Measurements from ENCODE around the gene DLL4.
"Not testable (repeated sequence)": the region's sequence is repeated elsewhere in the genome, so short reads cannot be mapped to it uniquely, and the experiment has no call there.

DLL4 gene

GRCh38 chr15:40958723-40959122, 29.6 kb downstream of the DLL4 start:
- DNase-seq (ENCODE audit: low read depth in 2 of 2), result no peak

- DNase-seq (ENCODE audit: low read depth in 2 of 2), result no peak
Observed at GRCh38 chr15:40959331-40960141, 30.4 kb downstream of the DLL4 start.

- DNase-seq (ENCODE audit: low read depth in 2 of 2), result no peak
Observed at GRCh38 chr15:40960151-40960885, 31.2 kb downstream of the DLL4 start.

GRCh38 chr15:40960925-40961324, 31.8 kb downstream of the DLL4 start:
- no peak for DNase-seq (ENCODE audit: low read depth in 2 of 2)

GRCh38 chr15:40961740-40962139, 32.6 kb downstream of the DLL4 start:
- not testable (repeated sequence) for DNase-seq (ENCODE audit: low read depth in 2 of 2)

GRCh38 chr15:40962317-40962716, 33.2 kb downstream of the DLL4 start:
- not testable (repeated sequence) for DNase-seq (ENCODE audit: low read depth in 2 of 2)

GRCh38 chr15:40963201-40963600, 34.1 kb downstream of the DLL4 start:
- DNase-seq (ENCODE audit: low read depth in 2 of 2), result no peak

GRCh38 chr15:40964006-40964405, 34.9 kb downstream of the DLL4 start:
- no peak for DNase-seq (ENCODE audit: low read depth in 2 of 2)

- no peak for DNase-seq (ENCODE audit: low read depth in 2 of 2)
Observed at GRCh38 chr15:40964634-40965033, 35.5 kb downstream of the DLL4 start.

GRCh38 chr15:40968290-40969085, 39.3 kb downstream of the DLL4 start:
- no peak for DNase-seq (ENCODE audit: low read depth in 2 of 2)

- no peak for DNase-seq (ENCODE audit: low read depth in 2 of 2)
Observed at GRCh38 chr15:40969363-40969762, 40.2 kb downstream of the DLL4 start.

- no peak for DNase-seq (ENCODE audit: low read depth in 2 of 2)
Observed at GRCh38 chr15:40974879-40975278, 45.7 kb downstream of the DLL4 start.

- DNase-seq (ENCODE audit: low read depth in 2 of 2), result no peak
Observed at GRCh38 chr15:40976819-40977218, 47.7 kb downstream of the DLL4 start.

- no peak for DNase-seq (ENCODE audit: low read depth in 2 of 2)
Observed at GRCh38 chr15:40978141-40978540, 49.0 kb downstream of the DLL4 start.

GRCh38 chr15:40978562-40978961, 49.4 kb downstream of the DLL4 start:
- DNase-seq (ENCODE audit: low read depth in 2 of 2), result no peak

GRCh38 chr15:40981186-40981585, 52.0 kb downstream of the DLL4 start:
- no peak for DNase-seq (ENCODE audit: low read depth in 2 of 2)

- DNase-seq (ENCODE audit: low read depth in 2 of 2), result no peak
Observed at GRCh38 chr15:40982855-40983254, 53.7 kb downstream of the DLL4 start.

GRCh38 chr15:40984406-40984805, 55.3 kb downstream of the DLL4 start:
- DNase-seq (ENCODE audit: low read depth in 2 of 2), result no peak

GRCh38 chr15:40984964-40985363, 55.8 kb downstream of the DLL4 start:
- peak; percentile 43 to 47 for DNase-seq (ENCODE audit: low read depth in 2 of 2)

GRCh38 chr15:40985541-40986330, 56.6 kb downstream of the DLL4 start:
- peak in 1 of 2 experiments; percentile 12 for DNase-seq (ENCODE audit: low read depth in 2 of 2)

GRCh38 chr15:40986820-40987219, 57.7 kb downstream of the DLL4 start:
- no peak for DNase-seq (ENCODE audit: low read depth in 2 of 2)
